ENCODE data around the gene LINC01488. TPM values are rescaled to one million over a fixed set of nuclear protein-coding genes. Genes with fewer than 3 reads are reported as not detected.

Gene LINC01488
- total RNA-seq, 2 donors from 2014 or later: not detected

GRCh38 chr11:69516526-69516925 is 35.1 kb downstream of the LINC01488 start:
- ATAC-seq (ENCODE audit: insufficient number of reproducible peaks, low FRiP score, low read depth) (no peak), DNase-seq (ENCODE audit: low spot score) (no peak)
- Histone ChIP-seq H3K9me3 (no peaks in the 10 kb centered on the region), H3K4me1 (ENCODE audit: control insufficient read depth in 1 of 2, low read depth in 2 of 2) (no peaks in the 10 kb centered on the region), H3K27ac (no peak overlapping the region), H3K27me3 (replicated peaks; ENCODE audit: insufficient read depth) (no peaks in the 10 kb centered on the region), H3K4me3 (no peak overlapping the region), H3K36me3 (no peaks in the 10 kb centered on the region)
- TF ChIP-seq CTCF (IDR thresholded peaks at IDR 0.05): no peak

- Histone ChIP-seq H3K4me1 (ENCODE audit: control insufficient read depth in 1 of 2, low read depth in 2 of 2) (no peaks in the 10 kb centered on the region), H3K27me3 (replicated peaks; ENCODE audit: insufficient read depth) (no peaks in the 10 kb centered on the region)
Observed at GRCh38 chr11:69518081-69518950, 36.9 kb downstream of the LINC01488 start.

GRCh38 chr11:69520186-69520916 is 38.9 kb downstream of the LINC01488 start:
- Histone ChIP-seq H3K36me3 (no peaks in the 10 kb centered on the region), H3K27ac (no peak overlapping the region), H3K4me1 (ENCODE audit: control insufficient read depth in 1 of 2, low read depth in 2 of 2) (no peaks in the 10 kb centered on the region), H3K4me3 (no peak overlapping the region), H3K27me3 (replicated peaks; ENCODE audit: insufficient read depth) (no peaks in the 10 kb centered on the region), H3K9me3 (no peaks in the 10 kb centered on the region)
- ATAC-seq (ENCODE audit: insufficient number of reproducible peaks, low FRiP score, low read depth) (no peak), DNase-seq (ENCODE audit: low spot score) (no peak)
- no peak for TF ChIP-seq CTCF (IDR thresholded peaks at IDR 0.05)

More at GRCh38 chr11:69518081-69518950, 36.9 kb downstream of the LINC01488 start:
- H3K36me3 ChIP-seq: no peaks in the 10 kb centered on the region
- no peak for TF ChIP-seq CTCF (IDR thresholded peaks at IDR 0.05)
- no peak for ATAC-seq (ENCODE audit: insufficient number of reproducible peaks, low FRiP score, low read depth)
- no peaks in the 10 kb centered on the region for H3K9me3 ChIP-seq
- H3K4me3 ChIP-seq: no peak overlapping the region
- no peak overlapping the region for H3K27ac ChIP-seq
- no peak for DNase-seq (ENCODE audit: low spot score)

GRCh38 chr11:69521457-69521856 is 40.0 kb downstream of the LINC01488 start:
- Histone ChIP-seq H3K27ac (no peak overlapping the region), H3K4me1 (ENCODE audit: control insufficient read depth in 1 of 2, low read depth in 2 of 2) (no peaks in the 10 kb centered on the region), H3K9me3 (no peaks in the 10 kb centered on the region), H3K4me3 (no peak overlapping the region), H3K27me3 (replicated peaks; ENCODE audit: insufficient read depth) (no peaks in the 10 kb centered on the region), H3K36me3 (no peaks in the 10 kb centered on the region)
- no peak for TF ChIP-seq CTCF (IDR thresholded peaks at IDR 0.05)
- DNase-seq (ENCODE audit: low spot score) (no peak), ATAC-seq (ENCODE audit: insufficient number of reproducible peaks, low FRiP score, low read depth) (no peak)

GRCh38 chr11:69523453-69523852 is 42.0 kb downstream of the LINC01488 start:
- H3K36me3 ChIP-seq: no peaks in the 10 kb centered on the region
- no peak for TF ChIP-seq CTCF (IDR thresholded peaks at IDR 0.05)
- no peaks in the 10 kb centered on the region for H3K9me3 ChIP-seq
- H3K27ac ChIP-seq: no peak overlapping the region
- DNase-seq (ENCODE audit: low spot score) (no peak), ATAC-seq (ENCODE audit: insufficient number of reproducible peaks, low FRiP score, low read depth) (no peak)
- no peaks in the 10 kb centered on the region for H3K27me3 ChIP-seq (replicated peaks; ENCODE audit: insufficient read depth)
- H3K4me3 ChIP-seq: no peak overlapping the region
- no peaks in the 10 kb centered on the region for H3K4me1 ChIP-seq (ENCODE audit: control insufficient read depth in 1 of 2, low read depth in 2 of 2)
